HUES64 (cell line): ENCODE data around the gene LTBP1.

Experiments
- H3K27ac ChIP-seq: 2 replicates; pipeline ENCODE4 v1.7.0; 2013; ENCODE audit warnings: low read depth, low read length, inconsistent platforms
- H3K27me3 ChIP-seq: 2 replicates; pipeline ENCODE4 v1.6.1; 2013; ENCODE audit warnings: mild to moderate bottlenecking, low read length; ENCODE audit not compliant: insufficient read depth
- H3K36me3 ChIP-seq: 2 replicates; pipeline ENCODE4 v1.6.1; 2013; ENCODE audit warnings: mild to moderate bottlenecking, low read length; ENCODE audit not compliant: insufficient read depth
- H3K4me1 ChIP-seq: 2 replicates; pipeline ENCODE4 v1.6.1; 2013; ENCODE audit warnings: mild to moderate bottlenecking, low read length, moderate library complexity; ENCODE audit not compliant: insufficient read depth
- H3K4me3 ChIP-seq: 2 replicates; pipeline ENCODE4 v1.5.1; 2013; ENCODE audit warnings: mild to moderate bottlenecking, low read length, moderate library complexity
- H3K9ac ChIP-seq: 2 replicates; pipeline ENCODE4 v1.6.1; 2013; ENCODE audit warnings: mild to moderate bottlenecking, low read depth, low read length
- H3K9me3 ChIP-seq: 2 replicates; pipeline ENCODE4 v1.6.1; 2013; ENCODE audit warnings: low read depth, low read length; ENCODE audit not compliant: insufficient read depth
- WGBS: fragments of 150-250, 120-280 bp; methylation state at CpG from one replicate; pipeline ENCODE4 v1.1.7; 2013; ENCODE audit warnings: missing lambda C conversion rate; 5-methylcytosine and 5-hydroxymethylcytosine counted together

The LTBP1 gene

GRCh38 chr2:33122726-33123125 lies 176.0 kb downstream of the LTBP1 start:
- Histone ChIP-seq H3K9me3 (no peaks in the 10 kb centered on the region), H3K4me3 (no peak overlapping the region), H3K36me3 (no peaks in the 10 kb centered on the region), H3K27me3 (no peaks in the 10 kb centered on the region), H3K27ac (no peak overlapping the region), H3K4me1 (no peaks in the 10 kb centered on the region), H3K9ac (no peak overlapping the region)
- 95% methylated on average over 3 of the region's 3 CpGs for WGBS

- H3K9me3 ChIP-seq, result no peaks in the 10 kb centered on the region
- H3K27ac ChIP-seq, result no peak overlapping the region
- H3K27me3 ChIP-seq, result no peaks in the 10 kb centered on the region
- no peaks in the 10 kb centered on the region for H3K4me1 ChIP-seq
- H3K4me3 ChIP-seq, result no peak overlapping the region
- no peaks in the 10 kb centered on the region for H3K36me3 ChIP-seq
- no peak overlapping the region for H3K9ac ChIP-seq
Observed at GRCh38 chr2:33123216-33123615, 176.5 kb downstream of the LTBP1 start.

- no peak overlapping the region for H3K27ac ChIP-seq
- 89% methylated on average over 1 of the region's 1 CpG for WGBS
- no peaks in the 10 kb centered on the region for H3K36me3 ChIP-seq
Observed at GRCh38 chr2:33126552-33126951, 179.8 kb downstream of the LTBP1 start.

GRCh38 chr2:33126958-33127357 lies 180.2 kb downstream of the LTBP1 start:
- H3K4me1 ChIP-seq, result no peaks in the 10 kb centered on the region
- no peaks in the 10 kb centered on the region for H3K27me3 ChIP-seq
- no peaks in the 10 kb centered on the region for H3K36me3 ChIP-seq
- no peak overlapping the region for H3K9ac ChIP-seq
- H3K27ac ChIP-seq, result no peak overlapping the region
- H3K4me3 ChIP-seq, result no peak overlapping the region
- H3K9me3 ChIP-seq, result no peaks in the 10 kb centered on the region
- WGBS, result 80% methylated on average over 3 of the region's 3 CpGs

More at GRCh38 chr2:33126552-33126951, 179.8 kb downstream of the LTBP1 start:
- no peak overlapping the region for H3K9ac ChIP-seq
- H3K9me3 ChIP-seq, result no peaks in the 10 kb centered on the region
- H3K4me1 ChIP-seq, result no peaks in the 10 kb centered on the region
- no peak overlapping the region for H3K4me3 ChIP-seq
- no peaks in the 10 kb centered on the region for H3K27me3 ChIP-seq

- H3K4me3 ChIP-seq, result no peak overlapping the region
Observed at GRCh38 chr2:33129263-33130053, 182.7 kb downstream of the LTBP1 start.

GRCh38 chr2:33130054-33130447 lies 183.3 kb downstream of the LTBP1 start:
- H3K4me1 ChIP-seq, result no peaks in the 10 kb centered on the region
- 92% methylated on average over 7 of the region's 7 CpGs for WGBS
- no peak overlapping the region for H3K9ac ChIP-seq
- no peaks in the 10 kb centered on the region for H3K36me3 ChIP-seq
- no peaks in the 10 kb centered on the region for H3K9me3 ChIP-seq
- H3K27ac ChIP-seq, result no peak overlapping the region
- H3K27me3 ChIP-seq, result no peaks in the 10 kb centered on the region
- H3K4me3 ChIP-seq, result no peak overlapping the region

More at GRCh38 chr2:33129263-33130053, 182.7 kb downstream of the LTBP1 start:
- 96% methylated on average over 6 of the region's 7 CpGs for WGBS
- H3K9ac ChIP-seq, result no peak overlapping the region
- no peaks in the 10 kb centered on the region for H3K9me3 ChIP-seq
- no peaks in the 10 kb centered on the region for H3K27me3 ChIP-seq
- no peaks in the 10 kb centered on the region for H3K36me3 ChIP-seq
- no peaks in the 10 kb centered on the region for H3K4me1 ChIP-seq
- H3K27ac ChIP-seq, result no peak overlapping the region

GRCh38 chr2:33130544-33130943 lies 183.8 kb downstream of the LTBP1 start:
- H3K9ac ChIP-seq, result no peak overlapping the region
- H3K4me1 ChIP-seq, result no peaks in the 10 kb centered on the region
- no peak overlapping the region for H3K4me3 ChIP-seq
- H3K27ac ChIP-seq, result no peak overlapping the region
- WGBS, result 90% methylated on average over 6 of the region's 6 CpGs
- H3K9me3 ChIP-seq, result no peaks in the 10 kb centered on the region
- H3K36me3 ChIP-seq, result no peaks in the 10 kb centered on the region
- no peaks in the 10 kb centered on the region for H3K27me3 ChIP-seq

- Histone ChIP-seq H3K9me3 (no peaks in the 10 kb centered on the region), H3K4me3 (no peak overlapping the region), H3K27me3 (no peaks in the 10 kb centered on the region), H3K27ac (no peak overlapping the region), H3K4me1 (no peaks in the 10 kb centered on the region), H3K36me3 (no peaks in the 10 kb centered on the region), H3K9ac (no peak overlapping the region)
- WGBS, result 91% methylated on average over 4 of the region's 4 CpGs
Observed at GRCh38 chr2:33131111-33131510, 184.4 kb downstream of the LTBP1 start.

GRCh38 chr2:33131749-33132148 lies 185.0 kb downstream of the LTBP1 start:
- WGBS, result 73% methylated on average over 2 of the region's 2 CpGs

GRCh38 chr2:33133454-33133952 lies 186.8 kb downstream of the LTBP1 start:
- WGBS, result 91% methylated on average over 7 of the region's 7 CpGs
- H3K9ac ChIP-seq, result no peak overlapping the region
- H3K36me3 ChIP-seq, result no peaks in the 10 kb centered on the region
- H3K27ac ChIP-seq, result no peak overlapping the region
- no peaks in the 10 kb centered on the region for H3K9me3 ChIP-seq
- no peaks in the 10 kb centered on the region for H3K27me3 ChIP-seq
- H3K4me3 ChIP-seq, result no peak overlapping the region
- peaks cover 6% of the 10 kb centered on the region; the same call in 1 of the 2 replicates for H3K4me1 ChIP-seq

More at GRCh38 chr2:33131749-33132148, 185.0 kb downstream of the LTBP1 start:
- Histone ChIP-seq H3K4me1 (no peaks in the 10 kb centered on the region), H3K9me3 (no peaks in the 10 kb centered on the region), H3K27me3 (no peaks in the 10 kb centered on the region), H3K9ac (no peak overlapping the region), H3K4me3 (no peak overlapping the region), H3K27ac (no peak overlapping the region), H3K36me3 (no peaks in the 10 kb centered on the region)

GRCh38 chr2:33134086-33134771 lies 187.5 kb downstream of the LTBP1 start:
- peaks cover 6% of the 10 kb centered on the region; the same call in 1 of the 2 replicates for H3K4me1 ChIP-seq
- H3K9me3 ChIP-seq, result no peaks in the 10 kb centered on the region
- H3K27ac ChIP-seq, result no peak overlapping the region
- no peaks in the 10 kb centered on the region for H3K36me3 ChIP-seq
- no peak overlapping the region; the same call in 1 of the 2 replicates for H3K4me3 ChIP-seq
- no peaks in the 10 kb centered on the region for H3K27me3 ChIP-seq
- H3K9ac ChIP-seq, result no peak overlapping the region
- 78% methylated on average over 14 of the region's 14 CpGs for WGBS
